GM12891 (cell line): ENCODE measurements around the gene POLG.
"Not testable (repeated sequence)": the region's sequence is repeated elsewhere in the genome, so short reads cannot be mapped to it uniquely, and the experiment has no call there.

ENCODE experiments used
- PAX5 ChIP-seq: IDR thresholded peaks from 2 replicates; pipeline ENCODE4 v1.6.1; 2011; ENCODE audit warnings: low read length, moderate library complexity, mild to moderate bottlenecking; ENCODE audit not compliant: insufficient read depth, severe bottlenecking
- POLR2A ChIP-seq: IDR thresholded peaks from 2 replicates; pipeline ENCODE4 v1.6.1; 2011; ENCODE audit warnings: low read depth, low read length, control low read depth
- POLR2AphosphoS5 ChIP-seq: IDR thresholded peaks from 2 replicates; pipeline ENCODE4 v1.6.1; 2011; ENCODE audit warnings: low read depth, low read length, control low read depth
- POU2F2 ChIP-seq: IDR thresholded peaks from 2 replicates; pipeline ENCODE4 v1.6.1; 2011; ENCODE audit warnings: low read depth, mild to moderate bottlenecking, control low read depth, low read length, moderate library complexity
- SPI1 ChIP-seq: IDR thresholded peaks from 2 replicates; pipeline ENCODE4 v1.6.1; 2011; ENCODE audit warnings: low read depth, low read length, control low read depth
- TAF1 ChIP-seq: IDR thresholded peaks from 2 replicates; pipeline ENCODE4 v1.6.1; 2011; ENCODE audit warnings: low read depth, low read length, control low read depth

DNA sequence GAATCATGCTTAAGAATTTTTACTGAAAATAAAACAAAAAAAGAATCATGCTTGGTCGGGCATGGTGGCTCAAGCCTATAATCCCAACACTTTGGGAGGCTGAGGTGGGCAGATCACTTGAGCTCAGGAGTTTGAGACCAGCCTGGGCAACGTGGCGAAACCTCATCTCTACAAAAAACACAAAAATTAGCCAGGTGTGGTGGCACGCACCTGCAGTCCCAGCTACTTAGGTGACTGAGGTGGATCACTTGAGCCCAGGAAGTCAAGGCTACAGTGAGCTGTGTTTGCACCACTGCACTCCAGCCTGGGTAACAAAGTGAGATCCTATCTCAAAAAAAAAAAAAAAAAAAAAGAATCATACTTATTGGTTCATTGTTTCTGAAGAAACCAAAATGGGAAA is 57.3 kb downstream of the POLG start:
- TF ChIP-seq POLR2AphosphoS5, POLR2A, PAX5, TAF1, SPI1, POU2F2: not testable (repeated sequence)
